ENCODE data around the gene GIGYF2. TPM values are rescaled to one million over a fixed set of nuclear protein-coding genes. Genes with fewer than 3 reads are reported as not detected.

Gene GIGYF2
- total RNA-seq, 1 experiment from 2014 or later = 37.0 TPM

DNA sequence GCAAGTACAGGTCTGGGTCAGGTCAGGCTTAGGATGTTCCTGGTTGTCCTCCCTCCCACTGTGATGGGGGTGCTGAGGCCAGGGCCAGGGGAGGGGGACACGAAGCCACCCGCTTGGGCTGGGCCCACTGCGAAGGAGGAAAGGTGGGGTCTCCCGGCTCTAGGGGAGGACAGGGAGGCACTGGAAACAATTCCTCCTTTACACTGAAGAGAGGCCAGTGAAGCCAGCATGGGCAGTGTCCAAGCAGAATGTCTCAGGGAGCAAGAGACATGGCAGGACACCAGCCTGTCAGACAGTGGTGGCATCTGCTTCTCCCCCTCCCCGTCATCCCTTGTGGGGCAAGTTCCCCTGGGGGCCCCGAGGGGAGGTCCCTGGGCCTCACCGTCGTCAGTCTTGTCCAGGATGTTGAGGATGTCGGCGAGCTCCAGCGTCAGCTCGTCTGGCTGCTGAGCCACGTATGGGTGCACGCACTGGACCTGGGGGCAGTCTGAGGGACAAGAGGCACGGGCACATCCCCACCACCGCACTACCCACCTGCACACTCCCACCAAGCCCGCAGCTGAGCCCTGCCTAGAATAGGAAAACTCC lies 183.7 kb downstream of the GIGYF2 start:
- no peak for DNase-seq (ENCODE audit: low spot score)

- DNase-seq (ENCODE audit: low spot score) = no peak
These were observed 185.0 kb downstream of the GIGYF2 start for GRCh38 chr2:232882085-232882484.

DNA sequence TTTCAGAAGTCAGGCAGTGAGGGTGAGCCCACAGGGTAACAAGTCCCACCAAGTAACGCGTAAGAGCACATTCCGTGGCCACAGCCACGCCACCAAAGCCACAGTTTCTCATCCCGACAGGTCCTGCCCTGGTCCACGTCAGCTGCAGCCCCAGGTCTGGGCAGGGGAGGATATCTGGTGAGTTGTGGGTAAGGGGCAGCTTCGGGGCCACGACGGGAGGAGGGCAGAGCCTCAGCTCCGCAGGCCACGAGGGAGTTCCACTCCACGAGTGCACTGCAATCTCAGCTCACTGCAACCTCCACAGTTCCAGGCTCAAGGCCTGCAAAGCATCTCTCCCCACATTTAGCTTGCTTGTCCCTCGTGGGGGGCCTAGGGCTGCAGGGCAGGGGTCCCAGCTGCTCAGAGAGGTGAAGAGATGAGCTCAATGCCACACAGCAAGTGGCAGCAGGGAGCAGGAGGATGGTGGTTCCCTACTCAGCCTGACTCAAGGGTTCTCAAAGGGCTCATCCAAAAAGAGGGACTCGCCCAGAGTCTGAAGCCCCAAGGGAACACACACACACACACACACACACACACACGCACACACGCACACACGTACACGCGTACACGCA lies 185.5 kb downstream of the GIGYF2 start:
- no peak for DNase-seq (ENCODE audit: low spot score)

- DNase-seq (ENCODE audit: low spot score) = no peak
These were observed 186.1 kb downstream of the GIGYF2 start for GRCh38 chr2:232883116-232883721.

DNA sequence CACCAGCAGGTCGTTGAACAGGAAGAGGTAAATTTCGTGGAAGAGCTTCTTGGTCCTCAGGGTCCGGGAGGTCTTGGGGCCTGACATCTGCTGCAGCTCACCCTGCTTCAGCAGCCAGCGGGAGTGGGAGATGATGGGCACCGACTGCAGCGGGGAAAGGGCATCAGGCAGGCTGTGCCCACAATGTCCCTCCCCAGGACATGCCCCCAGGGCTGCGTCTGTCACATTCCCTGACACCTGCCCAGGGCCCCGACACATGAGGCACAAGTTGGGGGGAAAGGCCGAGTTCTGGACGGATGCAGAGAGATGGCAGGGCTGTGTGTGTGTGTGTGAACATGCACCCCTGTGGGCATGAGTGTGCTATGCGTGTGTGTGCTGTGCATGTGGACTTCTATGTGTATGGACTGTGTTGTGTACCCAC lies 186.9 kb downstream of the GIGYF2 start:
- no peak for DNase-seq (ENCODE audit: low spot score)

- no peak for DNase-seq (ENCODE audit: low spot score)
These were observed 187.6 kb downstream of the GIGYF2 start for GRCh38 chr2:232884549-232885263.

DNA sequence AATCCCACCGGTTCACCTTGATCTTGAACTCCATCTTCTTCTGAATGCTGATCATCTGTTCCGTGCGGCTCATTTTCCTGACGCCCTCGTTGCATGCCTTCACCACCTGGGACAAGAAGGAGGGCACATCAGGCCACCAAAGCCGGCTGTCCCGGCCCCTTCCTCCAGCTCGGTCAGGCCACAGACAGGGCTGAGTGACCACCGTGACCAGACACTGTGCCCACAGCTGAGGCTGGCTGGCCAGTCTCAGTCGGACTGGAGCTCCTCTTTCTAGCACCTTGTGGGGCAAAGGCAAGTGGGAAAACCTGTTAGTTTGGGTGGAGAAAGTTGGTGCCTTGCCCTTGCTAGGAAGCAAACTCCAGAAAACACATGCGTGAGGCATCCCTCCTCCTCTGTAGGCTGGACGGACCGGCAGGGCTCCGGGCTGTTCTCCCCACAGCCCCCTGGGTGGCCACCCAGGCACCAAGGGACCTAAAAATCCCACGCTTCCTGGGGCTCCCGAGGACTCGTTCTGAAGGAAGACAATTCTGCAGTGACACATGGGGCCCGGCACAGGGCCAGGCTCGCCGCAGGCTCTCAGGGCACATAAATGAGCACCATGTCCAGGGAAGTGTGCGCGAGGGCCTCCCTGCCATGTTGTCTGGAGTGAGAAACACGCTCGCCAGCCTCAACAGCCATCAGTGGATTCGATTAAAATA lies 188.3 kb downstream of the GIGYF2 start:
- no peak for DNase-seq (ENCODE audit: low spot score)

- DNase-seq (ENCODE audit: low spot score) = no peak
These were observed 189.0 kb downstream of the GIGYF2 start for GRCh38 chr2:232886176-232886575.

DNA sequence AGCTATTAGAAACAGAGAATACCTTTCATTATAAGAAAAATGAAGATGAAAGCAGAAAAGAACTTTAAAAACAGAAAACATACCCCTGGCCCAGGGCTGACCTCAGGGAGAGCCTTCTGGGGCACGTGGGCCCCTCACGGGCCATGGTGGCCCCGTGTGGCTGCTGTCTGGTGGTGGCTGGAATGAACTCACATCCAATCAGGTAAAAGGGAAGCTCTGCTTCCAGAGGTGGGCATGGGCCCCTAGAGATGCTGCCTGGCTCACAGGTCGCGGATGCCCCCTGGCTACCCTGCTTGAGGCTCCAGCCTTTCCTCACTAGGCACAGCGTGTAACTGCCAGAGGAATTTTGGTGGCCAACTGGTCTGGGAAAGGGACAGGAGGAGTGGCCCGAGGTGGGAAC lies 189.5 kb downstream of the GIGYF2 start:
- DNase-seq (ENCODE audit: low spot score) = no peak

GRCh38 chr2:232887171-232887850 lies 190.2 kb downstream of the GIGYF2 start:
- DNase-seq (ENCODE audit: low spot score) = no peak

DNA sequence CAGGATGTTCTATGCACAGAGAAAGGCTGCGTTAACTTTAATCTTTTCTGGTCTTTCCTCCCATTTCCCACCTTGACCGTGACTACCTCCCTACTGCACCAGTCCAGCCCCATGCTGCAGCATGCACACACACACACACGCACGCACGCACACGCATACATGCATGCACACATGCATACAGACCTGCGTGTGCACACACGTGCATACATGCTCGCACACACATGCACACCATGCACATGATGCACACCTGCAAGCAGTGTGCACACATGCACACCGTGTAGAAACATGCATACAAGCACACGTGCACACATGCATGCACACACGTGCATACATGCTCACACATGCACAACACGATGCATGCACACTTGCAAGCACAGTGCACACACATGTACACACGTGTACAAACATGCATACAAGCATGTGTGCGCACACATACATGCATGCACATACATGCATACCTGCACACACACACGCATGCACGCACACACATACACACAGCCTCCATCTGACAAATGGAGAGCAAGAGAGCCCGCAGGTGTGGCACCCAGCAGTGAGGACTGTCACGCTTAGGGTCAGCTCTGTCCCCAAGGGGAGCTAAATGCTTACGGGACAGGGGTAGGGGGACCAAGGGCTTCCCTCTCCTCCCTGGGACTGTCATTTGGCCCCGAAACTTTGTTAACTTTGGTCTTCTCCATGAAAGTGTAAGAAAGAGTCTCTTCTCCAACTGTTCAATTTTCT lies 191.1 kb downstream of the GIGYF2 start:
- DNase-seq (ENCODE audit: low spot score) = no peak

DNA sequence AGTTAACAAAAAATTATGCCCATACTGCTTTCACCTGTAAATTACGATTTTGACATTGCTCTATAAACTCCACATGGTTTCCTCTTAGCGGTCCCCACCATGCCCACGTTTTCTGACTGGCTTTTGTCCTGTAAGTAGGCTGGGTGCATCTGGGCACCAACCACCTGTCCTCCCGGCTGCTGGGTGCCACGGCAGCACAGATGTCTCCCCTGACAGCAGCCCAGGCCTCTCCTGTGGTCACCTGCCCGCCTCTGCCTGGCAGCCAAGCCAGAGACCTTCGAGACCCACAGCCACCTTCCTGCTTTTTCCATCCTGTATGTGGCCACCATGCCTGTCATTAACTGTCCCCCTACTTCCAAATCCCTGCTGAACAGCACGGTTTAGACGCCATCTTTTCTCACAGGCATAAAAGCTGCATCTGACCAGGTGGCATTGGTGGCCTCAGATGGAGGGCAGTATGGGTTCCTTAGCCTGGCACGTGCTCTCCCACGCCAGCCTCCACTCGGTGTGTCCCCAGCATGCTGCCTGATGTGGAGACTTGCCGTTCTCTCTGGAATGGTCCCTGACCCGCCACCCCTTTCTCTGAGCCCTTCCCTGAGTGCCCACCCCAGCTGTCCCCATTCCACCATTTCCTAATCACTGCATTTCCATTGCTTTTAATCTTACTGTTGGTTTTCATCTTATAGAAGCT lies 191.9 kb downstream of the GIGYF2 start:
- no peak for DNase-seq (ENCODE audit: low spot score)

DNA sequence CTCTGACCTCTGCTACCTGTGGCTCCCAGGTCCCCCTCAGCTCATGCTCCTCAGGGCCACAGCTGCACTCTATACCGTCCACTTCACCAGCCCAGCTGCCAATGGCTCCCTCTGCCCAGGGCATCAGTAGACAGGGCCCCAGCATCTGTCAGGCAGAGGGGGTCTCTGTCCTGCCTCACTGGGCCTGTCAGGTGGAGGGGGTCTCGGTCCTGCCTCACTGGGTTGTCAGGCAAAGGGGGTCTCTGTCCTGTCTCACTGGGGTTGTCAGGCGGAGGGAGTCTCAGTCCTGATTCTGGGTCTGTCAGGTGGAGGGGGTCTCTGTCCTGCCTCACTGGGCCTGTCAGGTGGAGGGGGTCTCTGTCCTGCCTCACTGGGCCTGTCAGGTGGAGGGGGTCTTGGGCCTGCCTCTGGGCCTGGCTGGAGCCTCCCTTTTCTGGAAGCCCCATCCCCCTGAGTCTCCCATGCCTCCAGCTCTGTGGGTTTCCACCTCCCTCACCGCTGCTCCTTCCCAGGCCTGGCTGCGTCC lies 192.8 kb downstream of the GIGYF2 start:
- DNase-seq (ENCODE audit: low spot score) = no peak

- DNase-seq (ENCODE audit: low spot score) = no peak
These were observed 193.4 kb downstream of the GIGYF2 start for GRCh38 chr2:232890536-232890895.

GRCh38 chr2:232890896-232891601 lies 193.9 kb downstream of the GIGYF2 start:
- DNase-seq (ENCODE audit: low spot score) = peak; percentile 74

DNA sequence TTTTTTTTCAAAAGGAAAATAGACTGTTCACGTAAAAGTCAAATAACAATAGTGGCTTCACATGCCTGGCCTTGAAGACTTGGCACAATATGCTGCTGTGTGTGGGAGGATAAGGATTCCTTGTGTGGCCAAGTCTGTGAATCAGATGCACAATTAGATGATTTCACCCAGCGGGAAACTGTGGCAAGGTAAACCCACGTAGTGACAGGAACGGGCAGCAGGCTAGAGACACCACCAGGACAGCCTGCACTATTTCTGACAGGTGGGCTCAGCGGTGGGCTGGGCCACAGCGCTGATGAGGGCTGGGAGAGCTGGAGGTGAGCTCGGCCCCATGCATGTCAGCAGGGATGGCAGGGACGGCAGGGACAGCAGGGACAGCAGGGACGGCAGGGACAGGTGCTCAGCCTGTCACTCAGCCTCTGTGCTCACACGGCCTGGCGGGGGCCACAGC lies 194.5 kb downstream of the GIGYF2 start:
- no peak for DNase-seq (ENCODE audit: low spot score)

DNA sequence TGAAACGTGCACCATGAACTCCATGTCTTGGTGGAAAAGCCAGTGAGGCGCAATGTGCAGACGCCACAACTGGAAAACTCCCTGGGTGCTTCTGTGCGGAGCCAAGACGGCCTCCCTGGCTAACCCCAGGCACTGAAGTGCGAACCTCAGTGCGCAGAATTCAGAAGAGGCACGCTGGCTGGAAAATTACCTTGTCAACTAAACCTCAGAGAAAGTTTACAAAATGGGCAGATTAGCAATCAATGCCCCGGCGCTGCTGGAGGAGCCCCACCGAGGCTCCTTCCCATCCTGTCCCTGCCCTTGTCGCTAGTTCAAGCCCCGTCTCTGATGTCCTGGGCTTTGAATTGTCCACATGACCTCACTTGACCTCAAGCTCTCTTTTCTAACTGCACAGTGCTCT lies 195.1 kb downstream of the GIGYF2 start:
- DNase-seq (ENCODE audit: low spot score) = no peak

- no peak for DNase-seq (ENCODE audit: low spot score)
These were observed 195.7 kb downstream of the GIGYF2 start for GRCh38 chr2:232892843-232893242.

GRCh38 chr2:232893834-232894233 lies 196.7 kb downstream of the GIGYF2 start:
- DNase-seq (ENCODE audit: low spot score) = no peak
